K562 (cell line): ENCODE results near the gene PPP1R3G. TPM values are rescaled to one million over a fixed set of nuclear protein-coding genes. Genes with fewer than 3 reads are reported as not detected.

Experiments used
- ATAC-seq: fragments of 200-7000 bp; cut with Tn5 transposase; 3 replicates; pipeline ENCODE4 v1.9.1; 2020; ENCODE audit warnings: moderate library complexity
- BruUV-seq: library from RNA; stranded (reverse); fragments of 400-500 nt; replicated peaks from 2 replicates; lab custom pipeline; 2021; lab: Mats Ljungman, UMichigan
- CTCF ChIA-PET: fragments of 300-600 bp; formaldehyde crosslinking; extraction: SDS; loops from one replicate; lab custom pipeline; 2021; ENCODE audit warnings: low intra/inter-chr PET ratio; lab: Yijun Ruan, JAX
- POLR2A ChIA-PET: fragments of 300-600, 350-650 bp; sonication (Branson Sonifier 250); formaldehyde crosslinking; extraction: SDS; loops from one replicate; lab custom pipeline; 2021; ENCODE audit warnings: antibody characterized with exemption, inconsistent platforms; lab: Yijun Ruan, JAX
- DNase-seq, 4 experiments: peaks; one replicate each; pipeline versions ENCODE4 v3.0.0 to v3.0.0-alpha.2; 2011 to 2018; ENCODE audit warnings: low spot score in 3 of 4, mixed read lengths in 3 of 4; ENCODE audit errors: extremely low read depth in 1 of 4
- FAIRE-seq: peaks from 2 replicates; lab custom pipeline; 2011; peaks lifted over from hg19 to GRCh38; lab: Jason Lieb, UNC
- H2AFZ ChIP-seq: 2 replicates; pipeline ENCODE4 v1.6.0; 2011; ENCODE audit warnings: low read depth, low read length, control low read depth, inconsistent platforms
- H3K27ac ChIP-seq: fragments of 200-600 bp; 3 replicates; pipeline ENCODE4 v1.8.0; 2011; ENCODE audit warnings: low read depth, mild to moderate bottlenecking, control low read depth, inconsistent platforms, low read length, moderate library complexity, mixed read lengths; ENCODE audit errors: extremely low read depth
- H3K27me3 ChIP-seq, 2 experiments: fragments of 300-600 bp in 1 of 2; 2 replicates in 1 of 2; 3 replicates in 1 of 2; pipeline versions ENCODE4 v1.6.0 to v1.8.0; 2011; ENCODE audit warnings: inconsistent platforms in 2 of 2, low read length in 2 of 2, mild to moderate bottlenecking in 1 of 2, mixed read lengths in 1 of 2, moderate library complexity in 1 of 2; ENCODE audit not compliant: control insufficient read depth in 2 of 2, insufficient read depth in 2 of 2
- H3K36me3 ChIP-seq: fragments of 300-600 bp; 3 replicates; pipeline ENCODE4 v1.8.0; 2011; ENCODE audit warnings: mild to moderate bottlenecking, low read length, inconsistent platforms; ENCODE audit not compliant: control insufficient read depth, insufficient read depth
- H3K4me1 ChIP-seq, 2 experiments: fragments of 200-600 bp in 1 of 2; replicated peaks in 1 of 2; 2 replicates in 1 of 2; 3 replicates in 1 of 2; pipeline versions ENCODE4 v1.5.1 to v1.8.0; 2011; ENCODE audit warnings: inconsistent platforms in 2 of 2, low read length in 2 of 2, mild to moderate bottlenecking in 1 of 2, mixed read lengths in 1 of 2, moderate library complexity in 1 of 2; ENCODE audit not compliant: control insufficient read depth in 2 of 2, insufficient read depth in 2 of 2
- H3K4me2 ChIP-seq: 2 replicates; pipeline ENCODE4 v1.6.1; 2011; ENCODE audit warnings: low read length, control low read depth, inconsistent platforms, mixed read lengths; ENCODE audit not compliant: insufficient read depth
- H3K4me3 ChIP-seq: fragments of 200-600 bp; sonication (generic), shearing (Covaris generic); 2 replicates; pipeline ENCODE4 v1.5.1; 2016; ENCODE audit warnings: control low read depth, inconsistent platforms
- H3K79me2 ChIP-seq: fragments of 200-600 bp; 3 replicates; pipeline ENCODE4 v1.8.0; 2011; ENCODE audit warnings: low read length, inconsistent platforms; ENCODE audit not compliant: control insufficient read depth, insufficient read depth
- H3K9ac ChIP-seq, 2 experiments: 2 replicates each; pipeline versions ENCODE4 v1.6.0 to v1.6.1; 2011; ENCODE audit warnings: low read depth in 2 of 2, low read length in 2 of 2, control low read depth in 1 of 2, inconsistent platforms in 1 of 2, mild to moderate bottlenecking in 1 of 2, mixed read lengths in 1 of 2; ENCODE audit not compliant: insufficient read depth in 1 of 2
- H3K9me1 ChIP-seq: one replicate; pipeline ENCODE4 v1.6.0; 2011; ENCODE audit warnings: inconsistent platforms, mild to moderate bottlenecking, low read length, moderate library complexity; ENCODE audit not compliant: control insufficient read depth, insufficient read depth
- H3K9me3 ChIP-seq: replicated peaks from 2 replicates; pipeline ENCODE4 v1.5.1; 2011; ENCODE audit warnings: low read depth, low read length, inconsistent platforms; ENCODE audit not compliant: control insufficient read depth, insufficient read depth
- H4K20me1 ChIP-seq: replicated peaks from 2 replicates; pipeline ENCODE4 v1.6.1; 2011; ENCODE audit warnings: low read length, inconsistent platforms, mixed read lengths; ENCODE audit not compliant: control insufficient read depth, insufficient read depth
- BRCA1 ChIP-seq, 2 experiments: fragments of 450-650 bp in 1 of 2; sonication (generic) in 1 of 2; formaldehyde crosslinking in 1 of 2; IDR thresholded peaks; 2 replicates each; pipeline versions ENCODE4 v1.5.0 to v1.6.1; 2017 to 2020; ENCODE audit warnings: mild to moderate bottlenecking in 1 of 2, missing genetic modification reagents in 1 of 2
- BRF2 ChIP-seq: IDR thresholded peaks from 3 replicates; pipeline ENCODE4 v1.6.1; 2011; ENCODE audit warnings: borderline replicate concordance, mild to moderate bottlenecking; ENCODE audit not compliant: insufficient read length, insufficient read depth
- CBX3 ChIP-seq, 2 experiments: IDR thresholded peaks; 1 replicate in 1 of 2; 2 replicates in 1 of 2; pipeline ENCODE4 v1.6.1; 2012; ENCODE audit warnings: inconsistent platforms in 2 of 2, low read length in 2 of 2, borderline replicate concordance in 1 of 2, control low read depth in 1 of 2
- CHCHD3 ChIP-seq: fragments of 250-450 bp; sonication (Bioruptor Pico); IDR thresholded peaks from 2 replicates; pipeline ENCODE4 v2.1.2; 2022; ENCODE audit warnings: mild to moderate bottlenecking
- DNMT1 ChIP-seq: fragments of 450-650 bp; IDR thresholded peaks from 2 replicates; pipeline ENCODE4 v1.6.1; 2016; ENCODE audit warnings: antibody characterized with exemption, mild to moderate bottlenecking
- EGR1 ChIP-seq: fragments of 450-650 bp; conservative IDR thresholded peaks from 2 replicates; pipeline ENCODE4 v1.6.1; 2017; ENCODE audit warnings: mild to moderate bottlenecking
- MLX ChIP-seq, 2 experiments: fragments of 450-650 bp in 1 of 2; sonication (generic) in 1 of 2; formaldehyde crosslinking; conservative IDR thresholded peaks; 2 replicates each; pipeline versions ENCODE4 v1.4.0 to v1.8.1; 2020 to 2022; ENCODE audit warnings: mild to moderate bottlenecking in 1 of 2, missing genetic modification reagents in 1 of 2
- MYNN ChIP-seq, 2 experiments: sonication (generic); formaldehyde crosslinking in 1 of 2; IDR thresholded peaks; 2 replicates each; pipeline versions ENCODE4 v1.5.0 to v1.6.1; 2016 to 2020; ENCODE audit warnings: antibody characterized with exemption in 1 of 2, missing genetic modification reagents in 1 of 2
- NCOA2 ChIP-seq, 2 experiments: fragments of 450-650 bp; IDR thresholded peaks; 2 replicates each; pipeline ENCODE4 v1.6.1; 2018; ENCODE audit warnings: mild to moderate bottlenecking in 2 of 2, moderate library complexity in 1 of 2; ENCODE audit not compliant: partially characterized antibody in 2 of 2
- NRF1 ChIP-seq, 2 experiments: fragments of 450-650 bp; IDR thresholded peaks in 1 of 2; conservative IDR thresholded peaks in 1 of 2; 2 replicates each; pipeline ENCODE4 v1.6.1; 2014; ENCODE audit warnings: mild to moderate bottlenecking in 2 of 2
- SMARCC2 ChIP-seq: fragments of 450-650 bp; IDR thresholded peaks from 2 replicates; pipeline ENCODE4 v1.6.1; 2017; ENCODE audit warnings: antibody characterized with exemption, moderate library complexity, mild to moderate bottlenecking, low read depth
- TAF1 ChIP-seq: IDR thresholded peaks from 2 replicates; pipeline ENCODE4 v1.6.1; 2011; ENCODE audit warnings: mild to moderate bottlenecking, low read length, moderate library complexity; ENCODE audit not compliant: insufficient read depth, control insufficient read depth, severe bottlenecking; ENCODE audit errors: extremely low read depth
- TARDBP ChIP-seq: fragments of 450-650 bp; IDR thresholded peaks from 2 replicates; pipeline ENCODE4 v1.6.1; 2016
- TBP ChIP-seq: optimal IDR thresholded peaks from 2 replicates; pipeline ENCODE3; 2011; ENCODE audit warnings: low read depth, low read length, improper control_type of control experiment
- ZNF280B ChIP-seq: fragments of 250-450 bp; sonication (Bioruptor Pico); IDR thresholded peaks from 2 replicates; pipeline ENCODE4 v1.5.1; 2021; ENCODE audit warnings: mild to moderate bottlenecking
- WGBS: fragments of 100-300 bp; shearing (Covaris generic); methylation state at CpG from one replicate; pipeline ENCODE4 v1.1.6; 2016; ENCODE audit warnings: low coverage, mixed read lengths; ENCODE audit not compliant: insufficient coverage; ENCODE audit errors: missing lambda C conversion rate; 5-methylcytosine and 5-hydroxymethylcytosine counted together
- in situ Hi-C: fragments of 300-500 bp; cut with MboI; formaldehyde crosslinking; loops from 4 replicates; pipeline ENCODE4 v1.15.0; 2018; ENCODE audit warnings: inconsistent platforms, mixed read lengths
- intact Hi-C: fragments of 100-400 bp; cut with micrococcal nuclease; formaldehyde crosslinking; loops from 2 replicates; pipeline ENCODE4 v1.14.2; 2022
- polyA plus RNA-seq, 8 experiments: library from polyadenylated mRNA; depleted of rRNA in 4 of 8; stranded (reverse) in 5 of 8; unstranded in 3 of 8; fragments of >200 nt; fragmentation: Nextera tagmentation in 2 of 8; fragmentation: Illumina TruSeq in 1 of 8; extraction: Ambion mirVana in 2 of 8; extraction: Trizol in 1 of 8; gene quantifications; 2 replicates each; pipeline versions ENCODE4 v1.2.1 to v1.2.3, GENCODE V29; 2011 to 2014; ENCODE audit warnings: inconsistent platforms in 1 of 8, missing spikeins in 1 of 8
- total RNA-seq, 7 experiments: library from RNA; depleted of rRNA in 6 of 7; stranded (reverse); fragments of >200 nt in 6 of 7; fragmentation: Illumina TruSeq in 2 of 7; extraction: Trizol in 2 of 7; gene quantifications; 2 replicates each; pipeline versions ENCODE4 v1.2.1 to v1.2.3, GENCODE V29; 2011 to 2021; ENCODE audit warnings: low replicate concordance in 1 of 7

Gene PPP1R3G
- total and polyA plus RNA-seq, 9 of the 15 experiments (the other 6 are each of a cell fraction or from before 2014, with no cell fraction given), result 0.01 to 0.13 (median 0.01) TPM; not detected in 4

GRCh38 chr6:5073992-5074391 is 11.1 kb upstream of the PPP1R3G start (continued):
- TF ChIP-seq NRF1 (conservative IDR thresholded peaks at IDR 0.05 in 1 of 2, IDR thresholded peaks at IDR 0.05 in 1 of 2), result no peak
- TF ChIP-seq CBX3 (IDR thresholded peaks at IDR 0.05; ENCODE audit: borderline replicate concordance in 1 of 2, low read length in 2 of 2), result no peak
- no peak for TF ChIP-seq TAF1
- no peak for TF ChIP-seq TARDBP
- TF ChIP-seq EGR1, result no peak
- no peak for TF ChIP-seq MLX (CRISPR knock-in tag; conservative IDR thresholded peaks at IDR 0.05)

GRCh38 chr6:5076931-5077330 is 8.2 kb upstream of the PPP1R3G start:
- no peak overlapping the region for H3K4me2 ChIP-seq
- POLR2A ChIA-PET, result interaction anchor here (0.7 to 1.1 kb wide), 2 partner anchors 10 to 26 kb away, joined by 3 read pairs; no protein-coding TSS in a partner anchor
- no peak overlapping the region for H3K9ac ChIP-seq
- BruUV-seq, result no TSS peak
- H3K4me1 ChIP-seq, result no peaks in the 10 kb centered on the region
- no peak overlapping the region for H3K4me3 ChIP-seq
- H4K20me1 ChIP-seq, result no peaks in the 10 kb centered on the region
- no peak overlapping the region for H3K27ac ChIP-seq
- no peak overlapping the region for H2AFZ ChIP-seq
- no peaks in the 10 kb centered on the region for H3K9me1 ChIP-seq
- TF ChIP-seq BRF2 (no peak), DNMT1 (no peak), TBP (no peak), SMARCC2 (no peak), ZNF280B (CRISPR knock-in tag) (no peak), NCOA2 (IDR thresholded peaks at IDR 0.05; ENCODE audit: partially characterized antibody in 2 of 2) (no peak), MYNN (IDR thresholded peaks at IDR 0.05) (no peak), MYNN (CRISPR knock-in tag; IDR thresholded peaks at IDR 0.05) (no peak), BRCA1 (IDR thresholded peaks at IDR 0.05) (no peak), BRCA1 (CRISPR knock-in tag; IDR thresholded peaks at IDR 0.05) (no peak), CHCHD3 (no peak)
- no peaks in the 10 kb centered on the region for H3K9me3 ChIP-seq
- H3K79me2 ChIP-seq, result no peaks in the 10 kb centered on the region
- ATAC-seq, result no peak
- H3K36me3 ChIP-seq, result no peaks in the 10 kb centered on the region
- CTCF ChIA-PET, result no interaction called here
- 16% methylated on average over 11 of the region's 11 CpGs for WGBS
- in situ Hi-C loops (no loop called here), intact Hi-C loops (no loop called here)
- peaks cover 6 to 18% of the 10 kb centered on the region in 2 experiments; a peak in 3 of 5 replicates for H3K27me3 ChIP-seq
- DNase-seq, result no peak
- FAIRE-seq, result no peak
